Measurements from ENCODE around the gene PTCH1. TPM values are rescaled to one million over a fixed set of nuclear protein-coding genes. Genes with fewer than 3 reads are reported as not detected.

PTCH1 gene
- polyA plus RNA-seq, 1 of the 3 experiments (the other 2 are of a cell fraction): 3.3 TPM

- no peaks in the 10 kb centered on the region for H3K36me3 ChIP-seq (replicated peaks in 1 of 2; ENCODE audit: control insufficient read depth in 1 of 2, insufficient read depth in 2 of 2, low read length in 1 of 2)
- H3F3A ChIP-seq (replicated peaks; ENCODE audit: insufficient read depth): peaks cover 42% of the 10 kb centered on the region
- H3K79me2 ChIP-seq (ENCODE audit: insufficient read depth): peaks cover 13% of the 10 kb centered on the region
- H3K9me2 ChIP-seq: no peaks in the 10 kb centered on the region
- no CpG with 5 or more reads among the region's 111 CpGs for WGBS (ENCODE audit: low lambda C conversion rate)
- no peaks in the 10 kb centered on the region for H3K9me3 ChIP-seq
- DNase-seq: peak; percentile 47
- peak overlapping the region; percentile 96 for H3K4me2 ChIP-seq
- H3K27me3 ChIP-seq (ENCODE audit: insufficient read depth): no peaks in the 10 kb centered on the region
- ChIA-PET CTCF (interaction anchor here (0.8 to 1.5 kb wide), 4 partner anchors 22 to 809 kb away, joined by 3 to 5 read pairs (median 3); no protein-coding TSS in a partner anchor), POLR2A (interaction anchor here (0.8 to 2.1 kb wide), 7 partner anchors 8 to 366 kb away, joined by 3 to 9 read pairs (median 4); partner anchors contain the start of gene ERCC6L2)
- peak overlapping the region; percentile 80; the same call in 1 of the 2 replicates for H3K9ac ChIP-seq
- peak overlapping the region; percentile 94 for H2AFZ ChIP-seq (ENCODE audit: low read depth)
- H4K20me1 ChIP-seq (ENCODE audit: insufficient read depth): no peaks in the 10 kb centered on the region
- peak overlapping the region; percentile 81; a peak in 3 of 4 replicates for H3K27ac ChIP-seq (ENCODE audit: low read depth in 2 of 2, low read length in 1 of 2)
- peaks cover 11 to 24% of the 10 kb centered on the region in 2 experiments; a peak in 3 of 4 replicates for H3K4me1 ChIP-seq (ENCODE audit: control insufficient read depth in 1 of 2, insufficient read depth in 2 of 2, low read depth in 1 of 2, low read length in 1 of 2)
- H3K4me3 ChIP-seq (ENCODE audit: low read depth in 2 of 2, low read length in 1 of 2): peak overlapping the region; percentile 87 to 91
- TF ChIP-seq YY1 (IDR thresholded peaks at IDR 0.05; ENCODE audit: low read depth): no peak
- no peak for TF ChIP-seq RCOR1 (IDR thresholded peaks at IDR 0.05; ENCODE audit: low read length)
- TF ChIP-seq TEAD4 (IDR thresholded peaks at IDR 0.05; ENCODE audit: borderline replicate concordance, insufficient read depth): no peak
- TF ChIP-seq TCF12 (IDR thresholded peaks at IDR 0.05): no peak
- no peak for TF ChIP-seq ELF1 (IDR thresholded peaks at IDR 0.05)
- TF ChIP-seq SMC3 (IDR thresholded peaks at IDR 0.05; ENCODE audit: low read depth, low read length): no peak
- no peak for TF ChIP-seq REST (IDR thresholded peaks at IDR 0.05; ENCODE audit: low read depth, low read length)
- TF ChIP-seq NFIC (IDR thresholded peaks at IDR 0.05; ENCODE audit: borderline replicate concordance): no peak
- no peak for TF ChIP-seq PBX3 (IDR thresholded peaks at IDR 0.05)
- no peak for TF ChIP-seq ZBTB33 (IDR thresholded peaks at IDR 0.05; ENCODE audit: borderline replicate concordance, low read depth)
- TF ChIP-seq FOXJ3 (CRISPR knock-in tag; IDR thresholded peaks at IDR 0.05): no peak
- TF ChIP-seq GABPA (IDR thresholded peaks at IDR 0.05; ENCODE audit: low read depth): no peak
- no peak for TF ChIP-seq JUND (IDR thresholded peaks at IDR 0.05)
Observed at GRCh38 chr9:95508242-95508967, 8.4 kb downstream of the PTCH1 start.
